ENCODE data around the gene NINJ1. TPM values are rescaled to one million over a fixed set of nuclear protein-coding genes. Genes with fewer than 3 reads are reported as not detected.

NINJ1 gene
- total RNA-seq, 1 donor from 2014 or later = 11.0 TPM

GRCh38 chr9:93087971-93088655 lies 45.9 kb downstream of the NINJ1 start:
- intact Hi-C loops (cut with micrococcal nuclease) = no loop called here
- Mint-ChIP-seq H3K4me1 (peaks cover 38% of the 10 kb centered on the region), H3K9me3 (peaks cover 4% of the 10 kb centered on the region), H3K36me3 (ENCODE audit: low read depth) (peaks cover 40% of the 10 kb centered on the region), H3K4me3 (no peak overlapping the region), H3K27me3 (no peaks in the 10 kb centered on the region), H3K27ac (peak overlapping the region; percentile 19)
- ATAC-seq (ENCODE audit: low read depth) (no peak), DNase-seq (no peak)
- ChIA-PET CTCF (no interaction called here), POLR2A (no interaction called here)
- TF ChIP-seq CTCF (IDR thresholded peaks at IDR 0.05) = no peak

GRCh38 chr9:93086447-93087224 lies 47.4 kb downstream of the NINJ1 start:
- ATAC-seq (ENCODE audit: low read depth) = no peak
- peaks cover 24% of the 10 kb centered on the region for H3K4me1 Mint-ChIP-seq
- H3K9me3 Mint-ChIP-seq = peaks cover 4% of the 10 kb centered on the region
- H3K27ac Mint-ChIP-seq = no peak overlapping the region
- no peak for TF ChIP-seq CTCF (IDR thresholded peaks at IDR 0.05)
- H3K27me3 Mint-ChIP-seq = no peaks in the 10 kb centered on the region
- H3K36me3 Mint-ChIP-seq (ENCODE audit: low read depth) = peaks cover 46% of the 10 kb centered on the region
- no peak for DNase-seq
- intact Hi-C loops (cut with micrococcal nuclease) = no loop called here
- H3K4me3 Mint-ChIP-seq = no peak overlapping the region
- POLR2A ChIA-PET = interaction anchor here (0.5 to 0.6 kb wide), 2 partner anchors 10 to 58 kb away, joined by 4 to 5 read pairs; no protein-coding TSS in a partner anchor
- CTCF ChIA-PET = no interaction called here

- Mint-ChIP-seq H3K27ac (no peak overlapping the region), H3K36me3 (ENCODE audit: low read depth) (peaks cover 51% of the 10 kb centered on the region), H3K27me3 (no peaks in the 10 kb centered on the region), H3K9me3 (no peaks in the 10 kb centered on the region), H3K4me3 (no peak overlapping the region), H3K4me1 (peaks cover 14% of the 10 kb centered on the region)
- no peak for TF ChIP-seq CTCF (IDR thresholded peaks at IDR 0.05)
- CTCF ChIA-PET = no interaction called here
- DNase-seq (no peak), ATAC-seq (ENCODE audit: low read depth) (no peak)
- POLR2A ChIA-PET = interaction anchor here (1.3 kb wide), 1 partner anchor 9 kb away, joined by 4 read pairs; no protein-coding TSS in a partner anchor
- intact Hi-C loops (cut with micrococcal nuclease) = no loop called here
These were observed 48.4 kb downstream of the NINJ1 start for GRCh38 chr9:93085676-93086075.

- H3K36me3 Mint-ChIP-seq (ENCODE audit: low read depth) = peaks cover 58% of the 10 kb centered on the region
- ChIA-PET CTCF (no interaction called here), POLR2A (interaction anchor here (1.3 kb wide), 1 partner anchor 10 kb away, joined by 4 read pairs; no protein-coding TSS in a partner anchor)
These were observed 49.6 kb downstream of the NINJ1 start for GRCh38 chr9:93084471-93084881.

More at GRCh38 chr9:93084471-93084881, 49.6 kb downstream of the NINJ1 start:
- intact Hi-C loops (cut with micrococcal nuclease) = no loop called here
- Mint-ChIP-seq H3K4me1 (peaks cover 2% of the 10 kb centered on the region), H3K9me3 (no peaks in the 10 kb centered on the region), H3K4me3 (no peak overlapping the region), H3K27ac (no peak overlapping the region), H3K27me3 (no peaks in the 10 kb centered on the region)
- ATAC-seq (ENCODE audit: low read depth) (no peak), DNase-seq (no peak)
- no peak for TF ChIP-seq CTCF (IDR thresholded peaks at IDR 0.05)
